Natural killer cell (primary cell): ENCODE data around the gene DIPK2A. TPM values are rescaled to one million over a fixed set of nuclear protein-coding genes. Genes with fewer than 3 reads are reported as not detected.

Source experiments
- ATAC-seq, 3 donors: fragments of 150-1000 bp in 2 of 3; fragments of 200-7000 bp in 1 of 3; cut with Tn5 transposase; 1 replicate in 1 of 3; 2 replicates in 2 of 3; pipeline ENCODE4 v1.10.0; 2021; ENCODE audit warnings: mild to moderate bottlenecking in 2 of 3, moderate library complexity in 2 of 3
- DNase-seq, 2 donors: peaks; one replicate each; pipeline versions ENCODE4 v3.0.0 to v3.0.0-alpha.2; 2013 to 2021; ENCODE audit warnings: mixed read lengths in 1 of 2
- H3K27ac ChIP-seq: one replicate; pipeline ENCODE4 v1.5.1; 2013; ENCODE audit warnings: mild to moderate bottlenecking, low read length
- H3K27me3 ChIP-seq: one replicate; pipeline ENCODE4 v1.6.1; 2013; ENCODE audit warnings: low read length; ENCODE audit not compliant: control insufficient read depth, insufficient read depth
- H3K36me3 ChIP-seq: one replicate; pipeline ENCODE4 v1.6.1; 2013; ENCODE audit warnings: low read length; ENCODE audit not compliant: control insufficient read depth, insufficient read depth
- H3K4me1 ChIP-seq: one replicate; pipeline ENCODE4 v1.6.1; 2013; ENCODE audit warnings: low read length; ENCODE audit not compliant: control insufficient read depth, insufficient read depth
- H3K4me3 ChIP-seq: one replicate; pipeline ENCODE4 v1.5.1; 2013; ENCODE audit warnings: low read length
- H3K9me3 ChIP-seq: one replicate; pipeline ENCODE4 v1.6.1; 2013; ENCODE audit warnings: low read length; ENCODE audit not compliant: control insufficient read depth, insufficient read depth
- H3K27ac Mint-ChIP-seq, 2 donors: one replicate each; pipeline ENCODE4 v1.8.0; 2022; ENCODE audit warnings: mild to moderate bottlenecking in 2 of 2, mixed read lengths in 2 of 2, moderate library complexity in 1 of 2
- H3K27me3 Mint-ChIP-seq, 2 donors: one replicate each; pipeline ENCODE4 v1.8.0; 2022; ENCODE audit warnings: low read depth in 2 of 2, mixed read lengths in 2 of 2
- H3K36me3 Mint-ChIP-seq: one replicate; pipeline ENCODE4 v1.8.0; 2022; ENCODE audit warnings: mixed read lengths
- H3K4me1 Mint-ChIP-seq, 2 donors: one replicate each; pipeline ENCODE4 v1.8.0; 2022; ENCODE audit warnings: mixed read lengths in 2 of 2
- H3K4me3 Mint-ChIP-seq: one replicate; pipeline ENCODE4 v1.8.0; 2022; ENCODE audit warnings: mild to moderate bottlenecking, moderate library complexity, mixed read lengths
- H3K9me3 Mint-ChIP-seq, 2 donors: one replicate each; pipeline ENCODE4 v1.8.0; 2022; ENCODE audit warnings: mixed read lengths in 2 of 2
- CTCF ChIP-seq: fragments of 200-600 bp; IDR thresholded peaks from one replicate; pipeline ENCODE4 v1.8.0; 2022; ENCODE audit warnings: antibody characterized with exemption
- WGBS: methylation state at CpG from one replicate; pipeline ENCODE4 v1.1.7; 2013; ENCODE audit warnings: missing lambda C conversion rate; ENCODE audit not compliant: insufficient coverage; 5-methylcytosine and 5-hydroxymethylcytosine counted together
- intact Hi-C: fragments of 100-400 bp; cut with micrococcal nuclease; formaldehyde crosslinking; loops from one replicate; pipeline ENCODE4 v1.14.2; 2022
- total RNA-seq, 4 donors: library from RNA; stranded (reverse); fragments of 120-200 nt in 1 of 4; gene quantifications; one replicate each; pipeline versions ENCODE4 v1.2.3 to v1.2.4, GENCODE V29; 2013 to 2022

Gene DIPK2A
- total RNA-seq, 3 donors from 2014 or later (not counting 1 experiment from before 2014, with no cell fraction given) = 18.7 to 39.6 (median 28.2) TPM

GRCh38 chr3:143963946-143964345 lies 7.7 kb upstream of the DIPK2A start:
- Histone ChIP-seq H3K4me3 (no peak overlapping the region), H3K27me3 (peaks cover 2% of the 10 kb centered on the region), H3K36me3 (no peaks in the 10 kb centered on the region), H3K4me1 (no peaks in the 10 kb centered on the region), H3K9me3 (no peaks in the 10 kb centered on the region), H3K27ac (no peak overlapping the region)
- Mint-ChIP-seq H3K9me3 (peaks cover 2 to 7% of the 10 kb centered on the region in 2 donors), H3K36me3 (peaks cover 9% of the 10 kb centered on the region), H3K4me1 (peaks cover 0 to 2% of the 10 kb centered on the region in 2 donors), H3K27me3 (peaks cover 15 to 45% of the 10 kb centered on the region in 2 donors), H3K4me3 (no peak overlapping the region), H3K27ac (no peak overlapping the region)
- DNase-seq (no peak), ATAC-seq (no peak)
- intact Hi-C loops = no loop called here
- no peak for TF ChIP-seq CTCF
- WGBS = 83% methylated on average over 6 of the region's 6 CpGs

- Mint-ChIP-seq H3K27ac (peak overlapping the region; percentile 82 to 94), H3K9me3 (no peaks in the 10 kb centered on the region), H3K4me1 (peaks cover 21 to 30% of the 10 kb centered on the region in 2 donors), H3K4me3 (peak overlapping the region; percentile 89), H3K27me3 (peaks cover 3 to 4% of the 10 kb centered on the region in 2 donors), H3K36me3 (no peaks in the 10 kb centered on the region)
- H3K4me1 ChIP-seq = peaks cover 9% of the 10 kb centered on the region
- no peak for TF ChIP-seq CTCF
- peak overlapping the region; percentile 65 for H3K4me3 ChIP-seq
- H3K9me3 ChIP-seq = no peaks in the 10 kb centered on the region
- H3K27ac ChIP-seq = peak overlapping the region; percentile 66
- DNase-seq (peak; percentile 51 to 71), ATAC-seq (peak in 1 of 3 donors; percentile 6)
- intact Hi-C loops = loop anchor here (5.0 kb wide), 3 partner anchors 849 to 1394 kb away; partner anchors contain the start of genes ATR and U2SURP
- WGBS = under 1% methylated on average over 37 of the region's 37 CpGs
- no peaks in the 10 kb centered on the region for H3K36me3 ChIP-seq
- no peaks in the 10 kb centered on the region for H3K27me3 ChIP-seq
Observed at GRCh38 chr3:143970773-143971358, 757 bp upstream of the DIPK2A start.

- Mint-ChIP-seq H3K36me3 (no peaks in the 10 kb centered on the region), H3K27me3 (no peaks in the 10 kb centered on the region), H3K27ac (peak overlapping the region; percentile 82 to 94), H3K4me3 (peak overlapping the region; percentile 89), H3K4me1 (peaks cover 28 to 40% of the 10 kb centered on the region in 2 donors), H3K9me3 (no peaks in the 10 kb centered on the region)
- Histone ChIP-seq H3K4me1 (peaks cover 9% of the 10 kb centered on the region), H3K36me3 (no peaks in the 10 kb centered on the region), H3K9me3 (no peaks in the 10 kb centered on the region), H3K27ac (peak overlapping the region; percentile 66), H3K27me3 (no peaks in the 10 kb centered on the region), H3K4me3 (peak overlapping the region; percentile 65)
- under 1% methylated on average over 42 of the region's 42 CpGs for WGBS
- ATAC-seq (peak in 2 of 3 donors; percentile 5 to 14), DNase-seq (peak in 1 of 2 donors; percentile 55)
- TF ChIP-seq CTCF = no peak
- intact Hi-C loops = loop anchor here (5.0 kb wide), 3 partner anchors 850 to 1395 kb away; partner anchors contain the start of genes ATR and U2SURP
Observed at GRCh38 chr3:143972155-143972504, 507 bp downstream of the DIPK2A start.
